ENCODE results near the gene LRRC7.

The LRRC7 gene

GRCh38 chr1:69567652-69568420 is at the start of gene LRRC7:
LRRC7 (plus strand) TSS chr1:69567922; CDS start chr1:69568640, 718 bp downstream.
- no peak for DNase-seq

- no peak for DNase-seq
Observed at GRCh38 chr1:69519006-69519405, 48.7 kb upstream of the LRRC7 start.

- DNase-seq: no peak
Observed at GRCh38 chr1:69520326-69520725, 47.4 kb upstream of the LRRC7 start.

GRCh38 chr1:69523032-69523431 is 44.7 kb upstream of the LRRC7 start:
- DNase-seq: no peak

GRCh38 chr1:69523461-69523860 is 44.3 kb upstream of the LRRC7 start:
- no peak for DNase-seq

GRCh38 chr1:69524015-69524414 is 43.7 kb upstream of the LRRC7 start:
- DNase-seq: no peak

GRCh38 chr1:69527273-69527672 is 40.4 kb upstream of the LRRC7 start:
- DNase-seq: no peak

GRCh38 chr1:69528376-69528775 is 39.3 kb upstream of the LRRC7 start:
- DNase-seq: no peak

- DNase-seq: no peak
Observed at GRCh38 chr1:69533343-69533742, 34.4 kb upstream of the LRRC7 start.

GRCh38 chr1:69534829-69535228 is 32.9 kb upstream of the LRRC7 start:
- DNase-seq: no peak

- no peak for DNase-seq
Observed at GRCh38 chr1:69535490-69535889, 32.2 kb upstream of the LRRC7 start.

GRCh38 chr1:69540052-69540451 is 27.7 kb upstream of the LRRC7 start:
- DNase-seq: no peak

- no peak for DNase-seq
Observed at GRCh38 chr1:69551476-69552324, 16.0 kb upstream of the LRRC7 start.

- DNase-seq: no peak
Observed at GRCh38 chr1:69553726-69554125, 14.0 kb upstream of the LRRC7 start.

GRCh38 chr1:69568421-69569174 is 876 bp downstream of the LRRC7 start:
- DNase-seq: no peak

- no peak for DNase-seq
Observed at GRCh38 chr1:69569175-69569541, 1.4 kb downstream of the LRRC7 start.

GRCh38 chr1:69569576-69570328 is 2.0 kb downstream of the LRRC7 start:
- no peak for DNase-seq

- no peak for DNase-seq
Observed at GRCh38 chr1:69570356-69570755, 2.6 kb downstream of the LRRC7 start.

- no peak for DNase-seq
Observed at GRCh38 chr1:69572921-69573320, 5.2 kb downstream of the LRRC7 start.

GRCh38 chr1:69573911-69574310 is 6.2 kb downstream of the LRRC7 start:
- no peak for DNase-seq

GRCh38 chr1:69585666-69586065 is 17.9 kb downstream of the LRRC7 start:
- no peak for DNase-seq

- DNase-seq: no peak
Observed at GRCh38 chr1:69587391-69587790, 19.7 kb downstream of the LRRC7 start.

- no peak for DNase-seq
Observed at GRCh38 chr1:69589799-69590198, 22.1 kb downstream of the LRRC7 start.
